Umbilical cord (tissue), 2 donors: ENCODE data around the gene WDR45. TPM values are rescaled to one million over a fixed set of nuclear protein-coding genes. Genes with fewer than 3 reads are reported as not detected.

Source experiments
- DNase-seq: peaks from one replicate; pipeline ENCODE4 v3.0.0-alpha.2; 2015; ENCODE audit warnings: low spot score
- total RNA-seq: library from RNA; depleted of rRNA; stranded (reverse); fragments of >200 nt; gene quantifications from one replicate; pipeline ENCODE4 v1.2.3, GENCODE V29; 2014; ENCODE audit warnings: low replicate concordance; ENCODE audit not compliant: insufficient read depth

The WDR45 gene
- total RNA-seq, 1 donor from 2014 or later: 13.5 TPM

DNA sequence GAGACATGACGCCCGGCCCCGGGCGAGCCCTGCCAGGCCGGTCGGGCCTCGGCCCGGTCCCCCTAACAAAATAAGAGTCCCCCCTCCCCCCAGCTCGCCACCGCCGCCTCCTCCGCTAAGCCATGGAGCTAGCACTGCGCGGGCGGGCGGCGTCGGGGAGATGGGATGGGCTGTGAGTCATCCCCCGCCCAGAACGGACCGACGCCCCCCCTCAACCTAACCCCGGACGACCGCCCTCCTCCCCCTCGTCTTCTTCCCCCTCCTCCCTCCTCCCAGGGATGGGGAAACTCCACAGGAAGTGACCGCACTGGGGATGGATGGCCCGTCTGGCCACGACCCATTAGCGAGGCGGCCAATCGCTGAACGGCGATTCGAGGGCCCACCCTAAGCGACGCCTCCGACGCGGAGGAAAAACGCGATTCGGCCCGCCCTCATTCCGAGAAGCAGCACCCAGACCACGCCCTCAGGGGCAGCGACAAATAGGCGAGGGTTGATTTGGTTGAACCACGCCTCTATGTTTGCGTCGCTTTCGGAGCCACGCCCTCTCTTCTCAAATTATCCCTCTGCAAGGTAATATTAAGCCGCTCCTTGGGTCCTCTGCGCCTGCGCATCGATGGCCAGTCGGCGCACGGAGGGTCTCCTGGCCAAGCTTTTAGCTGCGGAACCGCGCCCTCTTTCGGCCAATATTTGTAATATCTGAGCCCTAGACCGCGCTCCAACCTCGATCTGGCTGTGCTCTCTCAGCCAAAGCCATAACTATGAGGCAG lies 36.3 kb downstream of the WDR45 start, which contains the start of gene TFE3:
Gene TFE3, minus strand, starts transcription at position 138 of the 767 bp plus-strand sequence. Its CDS starts 131 bp downstream, at position 7.
- peak; percentile 99 for DNase-seq

DNA sequence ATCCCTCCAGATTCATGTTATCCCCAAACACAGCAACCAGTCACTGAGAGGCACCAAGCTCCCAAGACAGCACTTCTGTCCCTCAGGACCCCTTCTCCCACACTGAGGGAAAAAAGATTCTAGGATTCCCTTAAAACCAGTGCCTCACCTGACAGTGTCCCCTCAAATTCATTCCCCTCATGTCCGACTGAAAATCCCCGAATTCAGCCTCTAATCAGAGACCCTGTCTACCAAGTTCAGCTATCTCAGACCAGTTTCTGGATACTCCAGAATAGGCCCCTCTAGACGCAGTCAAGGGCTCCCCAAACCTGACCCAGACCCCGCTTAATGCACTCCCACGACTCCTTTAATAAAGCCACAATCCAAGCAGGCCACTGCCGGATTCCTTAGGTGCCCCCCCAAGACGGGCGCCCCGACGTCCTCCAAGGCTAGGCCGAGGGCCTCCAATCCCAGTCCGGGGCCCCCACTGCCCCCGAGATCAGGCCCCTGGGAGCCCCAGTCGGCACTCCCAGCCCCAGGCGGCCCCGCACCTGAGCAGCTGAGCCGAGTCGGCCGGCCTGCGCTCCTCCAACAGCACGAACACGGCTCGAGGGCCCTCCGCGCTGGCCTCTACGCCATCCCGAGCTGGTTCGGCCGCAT lies 37.0 kb downstream of the WDR45 start:
- DNase-seq: no peak

DNA sequence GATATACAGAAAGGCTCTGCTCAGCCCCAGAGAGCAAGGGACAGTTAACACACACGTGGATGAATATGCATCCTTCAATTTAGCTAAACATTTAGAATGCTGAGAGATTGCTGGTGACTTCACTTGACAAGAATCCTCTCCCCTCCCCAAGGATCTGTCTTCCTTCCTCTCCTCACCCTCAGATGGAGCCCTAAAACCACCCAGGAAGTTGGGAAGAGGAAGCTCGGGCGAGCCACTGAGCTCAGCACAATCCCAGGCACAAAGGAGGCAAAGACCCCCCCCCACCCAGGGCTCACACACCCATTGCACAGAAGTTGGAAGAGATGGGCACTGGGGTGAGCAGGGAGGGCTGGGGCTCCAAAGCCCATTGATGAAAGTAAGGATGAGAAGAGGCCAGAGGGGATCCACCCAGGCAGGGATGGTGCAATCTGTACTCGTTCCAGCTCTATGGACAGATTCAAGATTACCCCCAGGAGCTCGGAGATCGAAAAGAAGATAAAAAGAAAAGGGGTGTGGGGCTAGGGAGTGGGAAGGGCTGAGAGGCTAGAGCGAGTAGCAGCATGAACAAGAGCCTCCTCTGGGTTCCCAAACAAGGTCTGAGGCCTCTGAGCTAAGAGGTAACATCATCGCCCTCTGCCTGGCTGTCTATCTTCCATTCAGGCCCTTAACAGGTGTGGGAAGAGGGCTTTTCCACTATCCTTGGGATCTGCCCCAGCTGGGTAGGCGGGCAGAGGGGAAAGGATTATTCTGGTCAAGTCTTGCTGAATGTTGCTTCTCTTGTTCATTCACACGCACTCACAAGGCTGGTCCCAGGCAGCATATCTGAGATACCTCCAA lies 37.7 kb downstream of the WDR45 start:
- DNase-seq: peak; percentile 60

DNA sequence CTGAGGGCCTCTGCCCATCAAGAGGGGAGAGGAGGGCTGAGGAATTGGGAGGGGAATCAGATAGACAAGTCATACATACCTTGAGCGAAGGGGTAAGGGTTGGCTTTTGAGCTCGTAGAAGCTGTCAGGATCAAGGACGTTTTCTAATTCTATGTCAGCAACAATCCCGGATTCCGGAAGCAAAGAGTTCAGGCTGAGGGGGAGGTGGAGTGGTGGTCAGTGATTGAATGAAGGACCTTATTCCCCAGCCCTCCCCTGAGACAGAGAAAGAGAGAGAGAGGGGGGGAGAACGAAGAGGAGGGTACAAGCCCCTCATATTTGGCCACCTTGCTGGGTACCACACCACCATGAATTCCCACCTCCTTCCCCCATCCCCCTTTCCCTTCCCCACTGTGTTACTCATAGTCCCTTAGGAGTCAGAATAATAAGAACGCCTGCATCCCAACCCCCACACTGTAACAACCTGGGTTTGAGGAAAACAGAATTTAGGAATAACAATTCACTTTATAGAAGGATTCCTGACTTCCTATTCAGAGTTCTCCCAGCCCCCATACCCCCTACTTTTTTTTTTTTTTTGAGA lies 39.2 kb downstream of the WDR45 start:
- no peak for DNase-seq

DNA sequence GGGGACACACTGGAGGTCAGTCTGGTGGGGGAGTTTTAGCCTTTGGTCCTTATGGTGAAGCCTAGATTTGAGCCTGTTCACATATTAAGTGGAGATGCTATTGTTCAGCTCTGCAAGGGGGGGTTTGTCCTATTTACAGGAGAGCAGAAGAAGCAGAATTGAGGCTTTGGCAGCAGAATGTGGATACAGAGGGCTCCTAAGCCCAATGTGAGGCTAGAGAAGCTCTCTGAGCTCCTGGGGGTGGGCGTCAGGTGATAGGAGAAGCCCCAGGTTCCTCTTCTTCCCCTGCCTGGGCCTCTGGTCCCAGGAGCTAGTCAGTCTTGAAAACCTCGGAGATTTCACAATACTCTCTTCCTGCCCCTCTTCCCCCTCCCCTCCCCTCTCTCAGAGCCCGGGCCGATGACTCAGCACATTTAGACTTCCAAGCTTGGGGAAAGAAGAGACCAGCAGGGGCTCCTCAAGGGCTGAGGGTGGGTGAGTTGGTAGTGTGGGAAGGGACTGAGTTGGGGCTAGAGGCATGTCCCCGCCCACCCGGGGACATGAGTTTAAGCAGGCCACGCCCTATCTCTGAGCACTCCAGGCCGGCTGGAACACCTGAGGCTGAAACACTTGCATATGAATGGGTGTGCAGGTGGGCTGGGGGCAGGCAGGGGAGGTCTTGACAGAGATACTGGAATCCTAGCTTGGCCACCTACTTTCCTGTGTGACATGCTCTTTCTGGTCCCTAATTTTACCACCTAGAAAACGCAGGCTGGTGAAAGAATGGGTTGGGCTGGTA lies 39.9 kb downstream of the WDR45 start:
- DNase-seq: peak; percentile 92

DNA sequence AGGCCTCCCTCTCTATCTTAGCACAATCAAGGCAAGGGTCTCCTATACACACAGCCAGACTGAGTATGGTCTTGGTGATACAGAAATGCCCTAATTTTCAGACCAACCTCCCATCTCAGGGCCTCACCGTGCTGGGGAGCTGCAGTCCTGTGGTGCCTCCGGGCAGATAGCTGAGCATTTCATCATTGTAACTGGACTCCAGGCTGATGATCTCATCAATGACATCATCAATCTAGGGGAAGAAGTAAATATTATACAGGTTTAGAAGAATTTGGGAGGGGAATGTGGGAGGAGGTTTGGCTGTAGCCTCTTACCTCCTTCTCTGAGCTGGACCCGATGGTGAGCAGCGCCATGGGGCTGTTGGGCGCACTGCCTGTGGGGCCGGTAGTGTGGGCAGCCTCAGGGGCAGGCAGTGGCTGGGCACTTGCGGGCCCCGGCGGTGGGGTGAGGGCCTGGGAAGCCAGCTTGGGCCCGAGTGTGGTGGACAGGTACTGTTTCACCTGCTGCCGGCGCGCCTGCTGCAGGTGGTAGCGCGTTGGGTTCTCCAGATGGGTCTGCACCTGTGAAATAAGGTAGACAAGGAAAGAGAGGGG lies 41.7 kb downstream of the WDR45 start:
- DNase-seq: no peak

DNA sequence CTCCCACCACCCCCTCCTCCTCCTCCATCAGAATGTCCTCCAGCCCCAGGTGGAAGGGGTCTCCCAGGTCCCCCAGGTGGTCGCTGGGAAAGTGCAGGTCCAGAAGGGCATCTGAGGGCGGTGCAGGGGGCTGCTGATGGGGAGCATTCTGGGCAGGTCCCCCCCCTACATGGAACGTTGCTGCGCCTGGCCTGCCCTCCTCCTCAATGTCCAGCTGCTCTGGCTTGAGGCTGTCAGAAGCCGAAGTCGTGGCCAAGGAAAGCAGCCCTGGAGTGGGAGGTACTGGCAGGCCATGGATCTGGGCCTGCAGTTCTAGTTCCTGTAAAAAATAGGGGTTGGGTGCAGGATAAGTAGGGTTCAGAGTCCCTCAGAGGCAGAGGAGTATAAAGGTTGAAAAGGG lies 49.4 kb downstream of the WDR45 start:
- no peak for DNase-seq

DNA sequence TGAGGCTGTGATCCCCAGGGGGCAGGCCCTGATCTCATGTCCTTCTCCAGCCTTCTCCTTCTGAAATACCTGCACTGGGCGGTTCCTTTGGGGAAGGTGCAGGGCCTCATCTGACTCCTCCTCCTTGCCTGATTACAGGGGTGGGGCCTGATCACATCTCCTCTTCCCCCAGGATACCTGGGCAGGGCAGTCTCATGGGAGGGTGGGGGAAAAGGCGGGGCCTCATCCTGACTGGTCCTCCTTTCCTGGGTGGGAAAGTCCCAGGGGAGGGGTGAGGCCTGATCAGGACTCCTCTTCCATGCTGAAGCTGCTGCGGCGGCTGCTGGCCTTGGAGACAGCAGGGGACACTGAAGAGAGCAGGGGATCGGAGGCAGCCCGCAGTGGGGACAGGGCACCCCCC lies 49.8 kb downstream of the WDR45 start:
- DNase-seq: no peak

Other genes with a start within 250 kb of the WDR45 start
- not detected for gene PCSK1N, start 244.3 kb downstream of the WDR45 start, total RNA-seq
- 25.3 TPM for gene TIMM17B, start 182.1 kb downstream of the WDR45 start, total RNA-seq
- gene PQBP1, start 182.0 kb downstream of the WDR45 start, total RNA-seq: 20.2 TPM
- gene SLC35A2, start 168.2 kb downstream of the WDR45 start, total RNA-seq: 13.7 TPM
- gene PIM2, start 160.9 kb downstream of the WDR45 start, total RNA-seq: 7.9 TPM
- gene OTUD5, start 122.3 kb downstream of the WDR45 start, total RNA-seq: 44.5 TPM
- gene KCND1, start 108.0 kb downstream of the WDR45 start, total RNA-seq: 1.2 TPM
- gene GRIPAP1, start 77.6 kb downstream of the WDR45 start, total RNA-seq: 20.2 TPM
- 22.1 TPM for gene TFE3, start 36.5 kb downstream of the WDR45 start, total RNA-seq
- gene CCDC120, start 20.9 kb downstream of the WDR45 start, total RNA-seq: 1.7 TPM
- gene PRAF2, start 5.9 kb downstream of the WDR45 start, total RNA-seq: 9.4 TPM
- 11.8 TPM for gene GPKOW, start 43.8 kb upstream of the WDR45 start, total RNA-seq
- 0.24 TPM for gene MAGIX, start 82.9 kb upstream of the WDR45 start, total RNA-seq
- 28.9 TPM for gene PLP2, start 92.0 kb upstream of the WDR45 start, total RNA-seq
- 20.2 TPM for gene PRICKLE3, start 106.5 kb upstream of the WDR45 start, total RNA-seq
- gene SYP, start 120.3 kb upstream of the WDR45 start, total RNA-seq: 0.24 TPM
- gene CACNA1F, start 153.5 kb upstream of the WDR45 start, total RNA-seq: not detected
- gene CCDC22, start 155.6 kb upstream of the WDR45 start, total RNA-seq: 4.1 TPM
- not detected for gene FOXP3, start 184.8 kb upstream of the WDR45 start, total RNA-seq
- gene PPP1R3F, start 189.9 kb upstream of the WDR45 start, total RNA-seq: 3.9 TPM
- not detected for gene GAGE10, start 223.8 kb upstream of the WDR45 start, total RNA-seq
- gene GAGE12J, start 242.2 kb upstream of the WDR45 start, total RNA-seq: not detected